RPMI8226 (cell line): ENCODE measurements around the gene SLC25A48.

Source experiments
- DNase-seq: peaks from one replicate; pipeline ENCODE4 v3.0.0-alpha.2; 2015

The SLC25A48 gene

GRCh38 chr5:135937245-135937911 is 102.9 kb downstream of the SLC25A48 start:
- DNase-seq, result no peak
